ENCODE measurements around the gene PCDHB4. TPM values are rescaled to one million over a fixed set of nuclear protein-coding genes. Genes with fewer than 3 reads are reported as not detected.
"Not testable (repeated sequence)": the region's sequence is repeated elsewhere in the genome, so short reads cannot be mapped to it uniquely, and the experiment has no call there.

Gene PCDHB4
- total and polyA plus RNA-seq, 5 donors from 2014 or later: not detected

DNA sequence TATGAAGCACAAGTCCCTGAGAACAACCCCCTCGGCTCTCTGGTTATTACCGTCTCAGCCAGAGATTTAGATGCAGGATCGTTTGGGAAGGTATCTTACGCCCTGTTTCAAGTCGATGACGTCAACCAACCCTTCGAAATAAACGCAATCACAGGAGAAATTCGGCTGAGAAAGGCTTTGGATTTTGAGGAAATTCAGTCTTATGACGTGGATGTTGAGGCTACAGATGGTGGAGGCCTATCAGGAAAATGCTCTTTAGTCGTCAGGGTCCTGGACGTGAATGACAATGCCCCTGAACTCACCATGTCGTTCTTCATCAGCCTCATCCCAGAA, 29.3 kb downstream of the PCDHB4 start:
- Mint-ChIP-seq H3K4me3 (no peak overlapping the region), H3K27me3 (peaks cover 13% of the 10 kb centered on the region), H3K9me3 (peaks cover 0 to 17% (median 10%) of the 10 kb centered on the region in 7 donors), H3K27ac (no peak overlapping the region), H3K36me3 (no peaks in the 10 kb centered on the region), H3K4me1 (peaks cover 0 to 5% (median 1%) of the 10 kb centered on the region in 4 donors)
- ATAC-seq (ENCODE audit: low read depth in 2 of 2): no peak
- H3K36me3 ChIP-seq (ENCODE audit: control insufficient read depth, insufficient read depth, low read length): no peaks in the 10 kb centered on the region
- no peak overlapping the region for H3K27ac ChIP-seq (ENCODE audit: insufficient read depth, low read length, poor library complexity, severe bottlenecking)
- H3K9me3 ChIP-seq (ENCODE audit: control insufficient read depth in 2 of 2, low read length in 2 of 2): peaks cover 5 to 13% of the 10 kb centered on the region in 2 experiments
- no peak for DNase-seq
- no peaks in the 10 kb centered on the region for H3K4me1 ChIP-seq (ENCODE audit: control insufficient read depth, insufficient read depth, low read length, poor library complexity, severe bottlenecking)
- H3K4me3 ChIP-seq (ENCODE audit: low read depth, low read length): no peak overlapping the region
- H3K27me3 ChIP-seq (ENCODE audit: control insufficient read depth, insufficient read depth, low read length): peaks cover 2% of the 10 kb centered on the region

DNA sequence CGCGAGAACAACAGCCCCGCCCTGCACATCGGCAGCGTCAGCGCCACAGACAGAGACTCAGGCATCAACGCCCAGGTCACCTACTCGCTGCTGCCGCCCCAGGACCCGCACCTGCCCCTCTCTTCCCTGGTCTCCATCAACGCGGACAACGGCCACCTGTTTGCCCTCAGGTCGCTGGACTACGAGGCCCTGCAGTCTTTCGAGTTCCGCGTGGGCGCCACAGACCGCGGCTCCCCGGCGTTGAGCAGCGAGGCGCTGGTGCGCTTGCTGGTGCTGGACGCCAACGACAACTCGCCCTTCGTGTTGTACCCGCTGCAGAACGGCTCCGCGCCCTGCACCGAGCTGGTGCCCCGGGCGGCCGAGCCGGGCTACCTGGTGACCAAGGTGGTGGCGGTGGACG, 30.0 kb downstream of the PCDHB4 start:
- not testable (repeated sequence) for H3K27me3 ChIP-seq (ENCODE audit: control insufficient read depth, insufficient read depth, low read length); H3K27ac Mint-ChIP-seq; H3K4me3 ChIP-seq (ENCODE audit: low read depth, low read length); H3K4me1 ChIP-seq (ENCODE audit: control insufficient read depth, insufficient read depth, low read length, poor library complexity, severe bottlenecking); ATAC-seq (ENCODE audit: low read depth in 2 of 2); H3K27ac ChIP-seq (ENCODE audit: insufficient read depth, low read length, poor library complexity, severe bottlenecking); H3K4me3 Mint-ChIP-seq; DNase-seq; H3K36me3 ChIP-seq (ENCODE audit: control insufficient read depth, insufficient read depth, low read length); H3K36me3 Mint-ChIP-seq; H3K4me1 Mint-ChIP-seq
- Mint-ChIP-seq H3K9me3 (peaks cover 0 to 23% (median 12%) of the 10 kb centered on the region in 7 donors), H3K27me3 (peaks cover 17% of the 10 kb centered on the region)
- peaks cover 8 to 20% of the 10 kb centered on the region in 2 experiments for H3K9me3 ChIP-seq (ENCODE audit: control insufficient read depth in 2 of 2, low read length in 2 of 2)

GRCh38 chr5:141152096-141152495, 30.5 kb downstream of the PCDHB4 start:
- not testable (repeated sequence) for H3K27ac Mint-ChIP-seq, DNase-seq

GRCh38 chr5:141155540-141156374, 34.1 kb downstream of the PCDHB4 start:
- Histone ChIP-seq H3K36me3 (ENCODE audit: control insufficient read depth, insufficient read depth, low read length) (no peaks in the 10 kb centered on the region), H3K27ac (ENCODE audit: insufficient read depth, low read length, poor library complexity, severe bottlenecking) (no peak overlapping the region), H3K4me3 (ENCODE audit: low read depth, low read length) (no peak overlapping the region), H3K9me3 (ENCODE audit: control insufficient read depth in 2 of 2, low read length in 2 of 2) (peaks cover 10 to 20% of the 10 kb centered on the region in 2 experiments), H3K27me3 (ENCODE audit: control insufficient read depth, insufficient read depth, low read length) (peaks cover 5% of the 10 kb centered on the region), H3K4me1 (ENCODE audit: control insufficient read depth, insufficient read depth, low read length, poor library complexity, severe bottlenecking) (no peaks in the 10 kb centered on the region)
- Mint-ChIP-seq H3K36me3 (no peaks in the 10 kb centered on the region), H3K27ac (no peak overlapping the region), H3K27me3 (peaks cover 10% of the 10 kb centered on the region), H3K9me3 (peaks cover 0 to 25% (median 11%) of the 10 kb centered on the region in 7 donors), H3K4me3 (no peak overlapping the region), H3K4me1 (no peaks in the 10 kb centered on the region)
- ATAC-seq (ENCODE audit: low read depth in 2 of 2) (no peak), DNase-seq (no peak)

More at GRCh38 chr5:141152096-141152495, 30.5 kb downstream of the PCDHB4 start:
- H3K4me1 ChIP-seq (ENCODE audit: control insufficient read depth, insufficient read depth, low read length, poor library complexity, severe bottlenecking); H3K27ac ChIP-seq (ENCODE audit: insufficient read depth, low read length, poor library complexity, severe bottlenecking); H3K27me3 ChIP-seq (ENCODE audit: control insufficient read depth, insufficient read depth, low read length); H3K4me1 Mint-ChIP-seq; H3K4me3 ChIP-seq (ENCODE audit: low read depth, low read length); H3K36me3 Mint-ChIP-seq; H3K4me3 Mint-ChIP-seq; H3K36me3 ChIP-seq (ENCODE audit: control insufficient read depth, insufficient read depth, low read length); ATAC-seq (ENCODE audit: low read depth in 2 of 2): not testable (repeated sequence)
- Mint-ChIP-seq H3K27me3 (peaks cover 19% of the 10 kb centered on the region), H3K9me3 (peaks cover 0 to 28% (median 14%) of the 10 kb centered on the region in 7 donors)
- H3K9me3 ChIP-seq (ENCODE audit: control insufficient read depth in 2 of 2, low read length in 2 of 2): peaks cover 8 to 22% of the 10 kb centered on the region in 2 experiments

- not testable (repeated sequence) for ATAC-seq (ENCODE audit: low read depth in 2 of 2); H3K4me1 Mint-ChIP-seq; H3K27ac Mint-ChIP-seq; H3K4me1 ChIP-seq (ENCODE audit: control insufficient read depth, insufficient read depth, low read length, poor library complexity, severe bottlenecking); H3K36me3 ChIP-seq (ENCODE audit: control insufficient read depth, insufficient read depth, low read length); H3K4me3 Mint-ChIP-seq; H3K27me3 ChIP-seq (ENCODE audit: control insufficient read depth, insufficient read depth, low read length); H3K4me3 ChIP-seq (ENCODE audit: low read depth, low read length); DNase-seq; H3K27ac ChIP-seq (ENCODE audit: insufficient read depth, low read length, poor library complexity, severe bottlenecking); H3K36me3 Mint-ChIP-seq
- Mint-ChIP-seq H3K9me3 (peaks cover 2 to 21% (median 10%) of the 10 kb centered on the region in 7 donors), H3K27me3 (peaks cover 14% of the 10 kb centered on the region)
- H3K9me3 ChIP-seq (ENCODE audit: control insufficient read depth in 2 of 2, low read length in 2 of 2): peaks cover 10 to 15% of the 10 kb centered on the region in 2 experiments
Observed at GRCh38 chr5:141157356-141157755, 35.7 kb downstream of the PCDHB4 start.

DNA sequence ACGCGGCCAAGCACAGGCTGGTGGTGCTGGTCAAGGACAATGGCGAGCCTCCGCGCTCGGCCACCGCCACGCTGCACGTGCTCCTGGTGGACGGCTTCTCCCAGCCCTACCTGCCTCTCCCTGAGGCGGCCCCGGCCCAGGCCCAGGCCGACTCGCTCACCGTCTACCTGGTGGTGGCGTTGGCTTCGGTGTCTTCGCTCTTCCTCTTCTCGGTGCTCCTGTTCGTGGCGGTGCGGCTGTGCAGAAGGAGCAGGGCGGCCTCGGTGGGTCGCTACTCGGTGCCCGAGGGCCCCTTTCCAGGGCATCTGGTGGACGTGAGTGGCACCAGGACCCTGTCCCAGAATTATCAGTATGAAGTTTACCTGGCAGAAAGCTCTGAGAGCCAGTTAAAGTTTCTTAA, 36.3 kb downstream of the PCDHB4 start:
- not testable (repeated sequence) for H3K27ac Mint-ChIP-seq; H3K36me3 ChIP-seq (ENCODE audit: control insufficient read depth, insufficient read depth, low read length); H3K4me3 Mint-ChIP-seq; H3K4me1 ChIP-seq (ENCODE audit: control insufficient read depth, insufficient read depth, low read length, poor library complexity, severe bottlenecking); DNase-seq; ATAC-seq (ENCODE audit: low read depth in 2 of 2); H3K4me3 ChIP-seq (ENCODE audit: low read depth, low read length); H3K36me3 Mint-ChIP-seq; H3K27ac ChIP-seq (ENCODE audit: insufficient read depth, low read length, poor library complexity, severe bottlenecking); H3K4me1 Mint-ChIP-seq; H3K27me3 ChIP-seq (ENCODE audit: control insufficient read depth, insufficient read depth, low read length)
- peaks cover 14% of the 10 kb centered on the region for H3K27me3 Mint-ChIP-seq
- H3K9me3 Mint-ChIP-seq: peaks cover 2 to 21% (median 9%) of the 10 kb centered on the region in 7 donors
- H3K9me3 ChIP-seq (ENCODE audit: control insufficient read depth in 2 of 2, low read length in 2 of 2): peaks cover 9 to 17% of the 10 kb centered on the region in 2 experiments

DNA sequence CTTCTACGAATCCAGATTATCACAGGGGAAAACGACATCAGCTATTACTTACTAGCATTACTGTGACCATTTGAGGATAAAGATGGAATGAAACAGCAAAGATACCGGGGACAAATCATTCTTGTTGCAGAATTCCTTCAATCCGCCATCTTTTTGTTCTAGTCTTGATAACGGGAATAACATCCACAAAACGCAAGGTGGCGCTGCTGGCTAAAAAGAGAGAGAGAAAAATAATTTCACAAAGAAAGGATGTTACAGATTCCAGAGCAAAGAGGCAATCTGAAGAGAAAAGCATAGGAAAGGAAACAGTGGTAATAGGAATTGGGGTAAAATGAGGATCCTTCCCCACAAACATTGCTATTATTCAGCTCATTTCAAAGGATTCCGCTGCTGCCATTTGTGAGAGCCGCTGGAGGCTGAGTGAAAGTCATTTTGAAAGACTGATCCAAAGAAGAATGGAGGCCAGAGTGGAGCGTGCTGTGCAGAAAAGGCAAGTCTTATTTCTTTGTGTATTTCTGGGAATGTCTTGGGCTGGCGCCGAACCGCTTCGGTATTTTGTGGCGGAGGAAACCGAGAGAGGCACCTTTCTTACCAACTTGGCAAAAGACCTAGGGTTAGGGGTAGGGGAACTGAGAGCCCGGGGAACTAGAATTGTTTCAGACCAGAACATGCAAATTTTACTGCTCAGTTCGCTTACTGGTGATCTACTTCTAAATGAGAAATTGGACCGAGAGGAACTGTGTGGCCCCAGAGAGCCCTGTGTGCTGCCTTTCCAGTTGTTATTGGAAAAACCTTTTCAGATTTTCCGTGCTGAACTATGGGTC, 51.0 kb downstream of the PCDHB4 start, which contains the start of gene PCDHB7:
Gene PCDHB7, plus strand, starts transcription at position 264 of the 824 bp plus-strand sequence. Its CDS starts 192 bp downstream, at position 456.
- ATAC-seq (ENCODE audit: low read depth in 2 of 2) (no peak), DNase-seq (peak in 1 of 3 donors; percentile 17)
- H3K4me3 Mint-ChIP-seq: no peak within 1 kb of the TSS
- Histone ChIP-seq H3K27ac (ENCODE audit: insufficient read depth, low read length, poor library complexity, severe bottlenecking) (no peak within 1 kb of the TSS), H3K27me3 (ENCODE audit: control insufficient read depth, insufficient read depth, low read length) (peaks cover 5% of the 10 kb centered on the region), H3K4me1 (ENCODE audit: control insufficient read depth, insufficient read depth, low read length, poor library complexity, severe bottlenecking) (no peaks in the 10 kb centered on the region), H3K36me3 (ENCODE audit: control insufficient read depth, insufficient read depth, low read length) (no peaks in the 10 kb centered on the region), H3K9me3 (ENCODE audit: control insufficient read depth in 2 of 2, low read length in 2 of 2) (no peaks in the 10 kb centered on the region), H3K4me3 (ENCODE audit: low read depth, low read length) (no peak within 1 kb of the TSS)
- H3K36me3 Mint-ChIP-seq: no peaks in the 10 kb centered on the region
- H3K27ac Mint-ChIP-seq: no peak within 1 kb of the TSS
- H3K9me3 Mint-ChIP-seq: peaks cover 0 to 13% (median 4%) of the 10 kb centered on the region in 7 donors
- H3K4me1 Mint-ChIP-seq: peaks cover 0 to 5% (median 0%) of the 10 kb centered on the region in 4 donors
- H3K27me3 Mint-ChIP-seq: peaks cover 14% of the 10 kb centered on the region
